Measurements from ENCODE around the gene ARHGAP32.
"Not testable (repeated sequence)": the region's sequence is repeated elsewhere in the genome, so short reads cannot be mapped to it uniquely, and the experiment has no call there.

The ARHGAP32 gene

DNA sequence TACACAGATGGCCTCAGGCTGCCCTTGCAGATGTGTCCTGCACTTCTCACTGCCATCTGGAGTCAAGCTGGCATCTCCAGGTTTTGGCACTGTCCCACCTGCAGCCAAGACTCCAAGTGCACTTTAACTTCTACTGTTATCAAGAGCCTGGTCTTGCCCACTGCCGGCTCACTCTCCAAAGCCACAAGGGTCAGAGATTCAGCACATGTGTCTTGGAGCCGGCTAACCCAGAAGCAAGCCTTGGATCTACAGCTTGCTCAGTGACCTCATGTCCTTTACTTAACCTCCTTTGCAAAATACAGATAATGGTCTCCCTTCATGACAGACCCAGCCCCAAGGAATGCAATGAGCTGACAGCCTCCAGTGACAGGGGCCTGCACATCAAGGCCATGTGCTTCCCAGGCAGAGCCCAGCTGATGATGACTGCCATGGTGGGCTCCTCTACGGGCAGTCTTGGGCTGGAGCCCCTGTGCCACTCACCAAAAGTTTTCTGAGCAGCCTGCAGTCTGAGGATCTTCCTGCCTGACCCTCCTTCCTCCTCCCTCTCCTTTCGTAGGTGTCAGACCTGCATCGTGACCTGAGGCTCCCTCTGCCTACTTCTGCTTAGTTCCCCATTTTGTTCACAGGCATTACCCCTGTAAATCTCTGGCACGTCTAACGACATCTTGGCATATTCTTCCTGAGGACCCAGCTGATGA lies 258.5 kb downstream of the ARHGAP32 start:
- DNase-seq (ENCODE audit: low read depth in 2 of 2): no peak

DNA sequence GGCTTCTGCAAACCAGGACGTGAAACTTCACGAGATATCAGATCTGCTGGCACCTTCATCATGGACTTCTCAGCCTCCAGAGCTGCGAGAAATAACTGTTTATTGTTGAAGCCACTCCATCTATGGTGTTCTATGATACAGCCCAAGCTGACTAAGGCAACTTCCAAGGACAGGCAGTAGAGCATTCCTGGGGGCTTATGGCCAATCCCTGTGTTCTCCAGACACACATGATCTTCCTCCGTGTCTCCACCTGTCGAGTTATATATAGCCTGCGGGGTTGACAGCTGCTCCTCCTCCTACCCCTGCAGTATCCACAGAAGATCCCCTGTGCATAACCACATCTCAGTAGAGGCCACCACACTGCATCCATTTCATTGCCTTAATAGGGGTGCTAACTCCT lies 260.5 kb downstream of the ARHGAP32 start:
- no peak for DNase-seq (ENCODE audit: low read depth in 2 of 2)

DNA sequence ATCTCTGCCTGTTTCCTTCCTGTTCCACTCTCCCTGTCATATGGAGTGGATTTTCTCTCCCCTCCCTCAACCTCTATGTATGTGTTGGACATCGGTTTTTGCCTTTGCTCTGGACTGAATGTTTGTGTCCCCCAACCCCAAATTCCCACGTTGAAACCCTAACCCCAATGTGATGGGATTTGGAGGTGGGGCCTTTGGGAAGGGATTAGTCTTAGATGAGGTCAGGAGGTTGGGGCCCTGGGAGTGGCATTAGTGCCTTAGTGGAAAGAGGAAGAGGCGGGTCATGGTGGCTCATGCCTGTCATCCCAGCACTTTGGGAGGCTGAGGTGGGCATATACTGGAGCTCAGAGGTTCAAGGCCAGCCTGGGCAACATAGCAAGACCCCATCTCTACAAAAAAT lies 261.1 kb downstream of the ARHGAP32 start:
- DNase-seq (ENCODE audit: low read depth in 2 of 2): no peak

DNA sequence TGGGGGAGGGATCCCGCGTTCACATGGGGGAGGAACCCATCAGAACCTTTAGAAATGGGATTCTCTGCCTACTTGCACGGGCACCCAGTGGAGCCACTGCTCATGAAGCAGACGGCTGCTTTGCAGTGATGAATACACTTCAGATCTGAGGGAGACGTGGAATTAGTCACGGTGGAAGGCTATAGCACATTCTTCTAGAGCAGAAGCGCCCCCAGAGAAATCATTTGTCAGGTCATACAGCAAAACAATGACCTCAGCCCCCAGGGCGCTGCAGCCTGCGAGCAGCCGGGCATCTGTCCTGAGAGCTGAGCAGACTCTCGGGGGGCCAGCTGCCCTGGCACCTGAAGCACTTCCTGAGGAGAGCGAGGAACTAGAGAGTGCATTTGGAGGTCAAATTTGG lies 262.1 kb downstream of the ARHGAP32 start:
- DNase-seq (ENCODE audit: low read depth in 2 of 2): no peak

DNA sequence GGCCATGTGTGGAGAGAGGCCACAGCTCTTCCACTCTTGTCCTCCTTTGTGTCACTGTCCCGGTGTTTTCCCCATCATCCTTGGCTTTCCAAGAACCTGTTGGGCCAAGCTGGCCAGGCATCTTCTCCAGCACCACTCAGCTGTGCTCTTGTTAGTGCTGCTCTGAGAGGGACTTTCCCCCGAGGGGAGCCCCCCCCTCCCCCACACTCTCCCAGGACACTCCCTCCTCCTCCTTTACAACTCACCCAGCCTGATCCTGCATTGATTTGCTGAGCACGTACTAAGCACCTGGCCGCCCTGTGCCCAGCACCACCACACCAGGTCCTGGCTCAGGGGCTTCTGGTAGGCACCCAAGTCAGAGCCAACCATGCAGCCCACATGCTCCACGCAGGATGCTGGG lies 262.7 kb downstream of the ARHGAP32 start:
- DNase-seq (ENCODE audit: low read depth in 2 of 2): no peak

DNA sequence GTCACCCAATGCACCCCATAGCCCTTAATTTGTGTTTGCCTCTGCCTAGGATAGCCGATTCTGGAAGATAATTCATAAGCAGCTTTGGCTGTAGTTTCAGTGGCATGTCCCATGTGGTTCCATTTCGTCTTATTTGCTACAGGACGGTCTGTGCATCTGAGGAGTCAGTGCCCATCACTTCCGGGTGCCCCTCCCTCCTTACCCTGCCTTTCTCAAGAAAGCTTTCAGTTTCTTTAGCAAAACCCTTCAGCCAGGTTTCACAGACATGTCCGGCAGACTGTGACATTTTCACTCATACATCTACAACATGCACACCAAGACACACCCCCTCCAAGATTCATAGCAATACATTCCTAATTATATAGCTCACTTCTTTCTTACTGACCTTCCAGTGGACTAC lies 263.7 kb downstream of the ARHGAP32 start:
- no peak for DNase-seq (ENCODE audit: low read depth in 2 of 2)

DNA sequence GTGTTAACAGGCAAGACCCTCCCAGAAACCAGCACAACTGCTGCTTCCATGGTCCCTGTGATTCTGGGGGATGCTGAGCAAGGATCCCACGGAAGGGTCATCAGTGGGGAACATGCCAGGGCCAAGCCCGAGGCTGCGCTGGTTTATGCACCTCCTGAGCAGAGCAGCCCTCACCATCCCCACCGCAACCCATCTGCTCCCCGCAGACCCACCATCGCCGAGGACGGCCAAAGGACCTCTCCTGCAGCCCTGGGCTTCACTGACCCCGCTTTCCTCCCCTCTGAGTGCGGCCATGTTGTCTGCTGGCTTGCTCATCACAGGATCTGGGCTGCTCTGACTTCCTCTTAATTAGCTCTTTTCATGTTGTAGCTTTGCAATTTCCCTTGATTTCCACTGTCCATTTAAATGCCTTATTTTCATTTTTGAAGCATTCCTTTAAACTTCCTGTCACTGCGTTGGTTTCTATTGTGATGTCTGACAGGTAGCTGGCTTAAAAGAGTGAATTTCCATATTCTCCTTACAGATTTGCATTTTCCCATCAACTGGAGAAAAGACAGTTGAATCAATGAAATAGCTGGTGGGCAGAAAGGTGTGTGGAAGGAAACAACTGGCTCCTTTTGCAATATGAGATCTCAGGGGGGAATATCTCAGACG lies 264.3 kb downstream of the ARHGAP32 start:
- DNase-seq (ENCODE audit: low read depth in 2 of 2): no peak

DNA sequence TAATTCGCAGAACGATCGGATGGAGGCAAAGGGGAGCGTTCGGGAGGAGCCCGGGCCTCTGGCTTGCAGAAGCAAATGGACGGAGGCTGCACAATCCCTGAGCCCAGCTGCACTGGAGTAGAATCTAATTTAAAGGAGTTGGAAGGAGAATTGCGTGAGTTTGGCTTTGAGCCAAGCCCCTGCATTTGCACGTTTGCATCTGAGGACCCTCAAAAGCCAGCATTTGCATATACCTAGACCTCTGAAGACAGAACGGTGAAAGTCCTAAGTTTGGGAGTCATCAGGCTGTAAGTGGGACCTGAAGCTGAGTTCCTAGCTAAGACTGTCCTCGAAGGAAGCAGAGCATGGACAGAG lies 265.0 kb downstream of the ARHGAP32 start:
- no peak for DNase-seq (ENCODE audit: low read depth in 2 of 2)

DNA sequence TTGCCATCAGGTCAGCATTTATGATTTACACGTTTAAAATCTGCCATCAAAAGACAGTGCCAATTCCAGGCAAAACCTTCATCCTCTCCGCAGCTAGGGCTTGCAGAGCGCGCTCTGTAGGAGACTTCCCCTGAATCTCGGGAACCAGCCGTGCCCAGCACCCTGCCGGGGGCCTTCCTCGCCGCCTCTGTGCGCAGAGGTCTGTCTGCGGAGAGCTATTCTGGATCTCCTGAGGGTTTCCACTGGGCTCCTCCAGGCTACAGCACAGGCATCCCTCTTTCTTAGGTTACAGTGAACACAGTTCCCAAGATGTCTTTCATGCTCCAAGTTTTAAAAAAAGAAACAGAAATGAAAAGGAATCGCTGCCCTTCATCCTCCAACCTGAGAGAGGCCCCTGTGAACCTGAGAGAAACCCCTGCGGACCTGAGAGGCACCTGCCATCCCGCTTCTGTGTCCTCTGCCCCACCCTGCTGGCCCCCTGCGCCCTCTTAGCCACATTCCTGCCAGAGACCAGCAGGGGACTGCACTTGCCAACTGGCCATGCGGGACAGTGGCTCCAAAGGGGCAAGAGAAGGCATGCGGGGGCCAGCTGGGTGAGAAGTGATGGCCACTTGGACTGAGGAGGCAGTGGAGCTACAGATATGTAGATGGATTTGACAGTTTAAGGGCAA lies 265.6 kb downstream of the ARHGAP32 start:
- no peak for DNase-seq (ENCODE audit: low read depth in 2 of 2)

DNA sequence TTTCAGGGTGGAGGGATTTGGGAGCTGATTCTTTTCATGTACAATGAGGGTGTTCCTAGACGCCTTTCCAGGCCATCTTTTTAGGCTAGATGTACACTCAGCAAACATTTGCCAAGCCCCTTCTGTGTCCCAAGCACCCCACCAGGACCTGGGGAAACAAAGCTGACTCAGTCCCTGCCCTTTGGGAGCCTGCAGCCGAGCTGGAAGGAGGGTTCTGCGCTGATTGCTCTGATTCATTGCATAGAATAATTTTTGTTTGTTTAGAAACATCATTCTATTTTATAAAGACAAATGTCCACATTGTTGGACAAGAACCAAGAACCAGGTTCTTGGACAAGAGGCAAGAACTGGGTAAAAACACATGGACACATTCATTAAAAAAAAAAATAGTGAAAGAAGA lies 266.1 kb downstream of the ARHGAP32 start:
- DNase-seq (ENCODE audit: low read depth in 2 of 2): no peak

DNA sequence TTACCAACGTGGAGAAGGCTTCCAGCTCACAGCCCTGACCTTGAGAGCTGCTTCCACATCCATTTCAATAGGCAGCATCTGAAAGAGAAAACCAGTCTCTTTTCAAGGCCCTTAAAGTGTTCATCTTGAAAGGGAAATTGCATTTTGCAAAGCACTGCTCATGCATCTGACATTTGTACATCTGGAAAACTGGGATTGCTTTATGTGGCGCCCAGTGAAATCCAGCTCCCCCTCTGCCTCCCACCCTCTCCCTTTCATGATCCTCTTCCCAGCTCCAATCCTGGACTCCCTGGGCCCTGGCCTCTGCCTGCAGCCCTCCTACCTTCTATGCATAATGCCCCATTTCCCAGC lies 266.9 kb downstream of the ARHGAP32 start:
- DNase-seq (ENCODE audit: low read depth in 2 of 2): no peak

DNA sequence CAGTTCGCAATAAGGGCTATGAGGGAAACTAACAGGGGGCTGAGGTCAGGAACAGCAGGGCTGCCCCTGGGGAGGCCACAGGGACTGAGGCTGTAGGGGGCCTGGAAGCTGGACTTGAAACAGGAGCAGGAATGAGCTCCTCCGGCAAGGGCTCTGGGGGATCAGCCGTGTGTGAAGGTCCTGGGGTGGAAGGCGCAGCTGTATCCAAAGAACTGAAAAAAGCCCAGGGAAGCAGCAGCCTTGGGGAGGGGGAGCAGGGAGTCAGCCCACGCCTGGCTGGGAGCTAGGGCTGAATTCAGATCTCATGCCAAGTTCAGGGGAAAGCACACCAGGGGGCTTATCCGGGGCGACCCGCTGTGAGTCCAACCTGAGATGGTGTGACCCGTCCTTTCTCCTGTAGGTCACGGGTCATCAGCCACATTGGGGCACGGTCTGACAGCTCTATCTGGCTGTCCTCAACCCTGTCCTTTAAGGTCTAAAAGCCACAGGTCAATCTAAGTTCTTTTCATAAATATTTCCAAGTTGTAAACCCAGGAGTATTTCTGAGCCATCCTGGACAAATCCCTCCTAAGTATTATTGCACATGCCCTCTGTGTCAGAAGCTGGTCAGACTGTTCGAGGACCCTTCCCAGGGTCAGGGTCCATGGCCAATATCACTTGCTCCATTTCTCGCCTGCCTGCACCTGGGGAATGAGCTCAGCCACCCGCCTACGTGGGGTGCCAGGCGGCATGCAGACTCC lies 267.4 kb downstream of the ARHGAP32 start:
- DNase-seq (ENCODE audit: low read depth in 2 of 2): no peak

DNA sequence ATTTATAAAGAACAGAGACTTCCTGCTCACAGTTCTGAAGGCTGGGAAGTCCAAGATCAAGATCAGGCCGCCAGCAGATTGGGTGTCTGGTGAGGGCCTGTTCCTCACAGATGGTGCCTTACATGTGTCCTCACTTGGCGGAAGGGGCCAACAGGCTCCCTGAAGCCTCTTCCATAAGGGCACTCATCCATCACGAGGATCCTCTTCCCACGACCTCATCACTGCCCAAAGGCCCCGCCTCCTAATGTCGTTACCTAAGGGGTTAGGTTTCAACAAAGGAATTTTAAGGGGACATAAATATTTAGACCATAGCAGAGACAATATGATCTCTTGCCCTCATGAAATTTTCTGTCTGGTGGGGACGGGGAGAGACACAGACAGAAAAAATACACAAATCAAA lies 268.0 kb downstream of the ARHGAP32 start:
- DNase-seq (ENCODE audit: low read depth in 2 of 2): no peak

DNA sequence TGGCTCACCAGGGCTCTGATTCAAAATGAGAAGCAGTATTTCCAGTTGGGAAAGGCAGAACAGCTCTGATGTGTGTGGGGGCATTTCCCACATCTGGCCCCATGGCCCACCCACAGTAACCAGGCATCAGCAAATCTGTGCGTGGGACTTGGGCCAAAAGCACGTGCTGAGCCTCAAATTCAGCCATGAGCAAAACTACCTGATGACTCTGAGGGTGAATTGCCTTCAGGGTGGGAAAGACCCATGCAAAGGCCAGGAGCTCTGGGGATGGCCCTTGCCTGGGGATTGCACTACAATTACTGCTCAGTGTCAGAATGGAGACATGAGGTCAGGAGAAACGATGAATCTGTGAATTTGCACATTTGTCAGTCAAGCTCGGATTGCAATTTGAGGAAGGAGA lies 270.3 kb downstream of the ARHGAP32 start:
- no peak for DNase-seq (ENCODE audit: low read depth in 2 of 2)

DNA sequence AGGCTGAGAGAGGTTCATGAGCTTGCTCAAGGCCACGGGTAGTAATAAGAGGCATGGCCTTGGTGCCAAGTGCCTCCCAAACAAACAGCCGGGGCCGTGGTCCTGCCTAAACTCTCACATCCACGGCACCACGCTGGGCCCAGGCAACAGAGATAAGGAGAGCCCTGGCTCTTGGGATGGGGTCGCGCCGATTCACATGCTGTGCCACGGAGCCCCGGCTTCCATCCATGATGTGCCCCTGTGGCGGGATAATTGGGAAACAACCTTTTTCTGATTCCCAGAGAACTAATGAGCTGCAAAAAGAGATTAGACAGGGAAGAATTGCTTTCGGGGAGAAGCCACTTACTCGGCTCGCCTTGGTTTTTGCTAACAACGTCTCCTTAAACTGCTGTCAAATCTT lies 271.5 kb downstream of the ARHGAP32 start:
- no peak for DNase-seq (ENCODE audit: low read depth in 2 of 2)

DNA sequence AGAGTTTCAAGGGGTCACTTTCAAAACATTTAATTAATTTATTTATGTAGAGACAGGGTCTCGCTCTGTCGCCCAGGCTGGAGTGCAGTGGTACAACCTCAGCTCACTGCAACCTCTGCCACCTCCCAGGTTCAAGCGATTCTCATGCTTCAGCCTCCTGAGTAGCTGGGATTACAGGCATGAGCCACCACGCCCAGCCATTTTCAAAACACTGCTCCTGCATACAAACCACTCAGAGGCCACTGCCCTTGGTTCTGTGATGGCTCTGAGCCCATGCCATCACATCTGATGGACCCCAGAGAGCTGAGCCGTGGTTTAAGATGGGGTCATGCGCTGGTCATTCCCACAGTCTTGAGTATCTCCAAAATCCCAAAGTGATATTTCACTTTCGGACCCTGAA lies 272.5 kb downstream of the ARHGAP32 start:
- not testable (repeated sequence) for DNase-seq (ENCODE audit: low read depth in 2 of 2)

DNA sequence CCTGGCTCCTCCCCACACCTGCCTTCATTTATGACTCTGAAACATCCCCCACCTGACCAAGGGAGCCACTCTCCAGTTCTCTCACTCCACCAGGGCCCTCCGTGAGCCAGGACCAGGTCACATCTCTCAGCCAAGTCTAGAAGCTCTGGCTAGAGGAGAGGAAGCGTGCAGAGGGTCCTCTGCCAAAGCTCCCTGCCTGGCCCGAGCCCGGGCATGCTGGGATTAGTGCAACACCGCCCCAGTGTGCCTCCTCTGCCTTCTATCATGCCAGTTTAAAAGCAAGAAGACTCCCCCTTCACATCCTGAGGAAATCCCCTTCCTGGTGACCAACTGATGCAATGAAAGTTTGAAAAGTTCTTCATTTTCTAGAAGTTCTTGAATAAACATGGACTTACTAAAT lies 272.9 kb downstream of the ARHGAP32 start:
- DNase-seq (ENCODE audit: low read depth in 2 of 2): no peak

DNA sequence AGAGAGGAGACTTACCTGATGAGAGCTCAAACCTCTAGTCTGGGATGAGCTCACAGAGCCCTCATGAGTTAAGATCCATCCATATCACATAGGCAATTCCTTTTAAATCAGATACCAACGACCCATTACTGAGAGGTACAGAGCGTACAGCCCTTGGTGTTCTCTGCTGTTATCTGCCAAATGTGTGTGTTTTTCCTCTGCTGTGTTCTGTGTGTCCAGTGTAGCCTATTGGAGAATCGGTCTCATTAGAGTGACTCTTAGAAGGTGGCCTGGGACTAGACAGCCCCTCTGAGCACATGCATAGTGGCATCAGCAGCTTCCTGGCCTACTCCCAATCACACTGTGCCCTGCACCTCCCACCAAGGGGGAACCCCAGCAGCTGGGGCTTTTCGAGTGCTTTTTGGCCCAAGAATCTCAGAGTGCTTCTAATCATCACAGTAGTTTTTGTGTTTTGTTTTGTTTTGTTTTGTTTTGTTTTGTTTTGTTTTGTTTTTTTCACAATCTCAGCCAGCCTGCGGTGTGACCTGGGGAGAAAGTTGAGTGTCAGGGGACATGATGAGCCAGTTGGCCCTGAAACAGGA lies 274.9 kb downstream of the ARHGAP32 start:
- no peak for DNase-seq (ENCODE audit: low read depth in 2 of 2)

DNA sequence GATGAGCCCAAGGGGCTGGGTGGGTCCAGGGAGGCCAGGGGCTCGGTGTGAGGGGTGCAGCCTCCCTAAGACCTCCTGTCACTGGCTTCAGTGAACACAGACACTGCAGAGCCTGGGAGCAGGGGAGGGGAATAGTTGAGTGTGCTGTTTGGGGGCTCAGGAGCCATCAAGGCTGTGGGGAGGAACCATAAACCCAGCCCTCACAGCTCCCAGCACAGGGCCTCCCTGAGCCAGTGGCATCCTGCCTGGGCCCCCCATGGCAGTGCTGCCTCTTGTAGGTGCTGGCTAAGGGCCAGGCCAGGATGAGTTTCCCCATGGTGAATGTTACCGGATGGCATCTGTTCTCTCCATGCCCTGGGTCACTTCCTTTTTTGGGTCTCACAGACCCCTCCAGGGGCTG lies 275.4 kb downstream of the ARHGAP32 start:
- no peak for DNase-seq (ENCODE audit: low read depth in 2 of 2)

DNA sequence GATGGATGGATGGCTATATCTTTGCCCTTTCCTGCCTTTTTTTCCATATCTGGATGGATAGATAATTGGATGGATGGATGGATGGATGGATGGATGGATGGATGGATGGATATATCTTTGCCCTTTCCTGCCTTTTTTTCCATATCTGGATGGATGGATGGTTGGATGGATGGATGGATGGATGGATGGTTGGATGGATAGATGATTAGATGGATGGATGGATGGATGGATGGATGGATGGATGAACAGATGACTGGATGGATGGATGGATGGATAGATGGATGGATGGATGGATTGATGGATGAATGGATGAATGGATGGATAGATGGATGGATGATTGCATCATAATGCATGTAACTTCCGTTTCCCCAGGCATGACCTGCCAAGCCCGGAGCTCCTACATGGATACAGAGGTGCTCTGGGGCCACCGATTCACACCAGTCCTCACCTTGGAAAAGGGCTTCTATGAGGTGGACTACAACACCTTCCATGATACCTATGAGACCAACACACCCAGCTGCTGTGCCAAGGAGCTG lies 276.0 kb downstream of the ARHGAP32 start:
- DNase-seq (ENCODE audit: low read depth in 2 of 2): no peak

DNA sequence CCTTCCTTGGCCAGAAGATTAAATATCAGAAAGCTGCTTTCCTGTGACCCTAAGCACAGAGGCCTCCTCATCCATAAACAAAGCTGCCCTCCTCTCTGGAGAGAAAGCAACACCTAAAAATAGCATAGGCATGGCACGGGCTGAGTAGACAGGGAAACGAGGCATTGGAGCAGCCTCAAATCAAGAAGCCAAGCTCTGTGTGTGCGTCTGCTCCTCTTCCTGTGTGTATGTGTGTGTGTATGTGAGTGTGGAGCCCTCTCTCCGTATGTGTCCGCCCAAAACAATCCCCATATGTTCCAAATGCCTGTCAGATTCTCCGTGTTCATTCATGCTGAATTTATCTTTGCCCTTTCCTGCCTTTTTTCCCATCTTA lies 277.0 kb downstream of the ARHGAP32 start:
- no peak for DNase-seq (ENCODE audit: low read depth in 2 of 2)
